ENCODE results near the gene RADIL. TPM values are rescaled to one million over a fixed set of nuclear protein-coding genes. Genes with fewer than 3 reads are reported as not detected.

The RADIL gene
- total RNA-seq, 1 donor from 2014 or later, result 2.4 TPM

DNA sequence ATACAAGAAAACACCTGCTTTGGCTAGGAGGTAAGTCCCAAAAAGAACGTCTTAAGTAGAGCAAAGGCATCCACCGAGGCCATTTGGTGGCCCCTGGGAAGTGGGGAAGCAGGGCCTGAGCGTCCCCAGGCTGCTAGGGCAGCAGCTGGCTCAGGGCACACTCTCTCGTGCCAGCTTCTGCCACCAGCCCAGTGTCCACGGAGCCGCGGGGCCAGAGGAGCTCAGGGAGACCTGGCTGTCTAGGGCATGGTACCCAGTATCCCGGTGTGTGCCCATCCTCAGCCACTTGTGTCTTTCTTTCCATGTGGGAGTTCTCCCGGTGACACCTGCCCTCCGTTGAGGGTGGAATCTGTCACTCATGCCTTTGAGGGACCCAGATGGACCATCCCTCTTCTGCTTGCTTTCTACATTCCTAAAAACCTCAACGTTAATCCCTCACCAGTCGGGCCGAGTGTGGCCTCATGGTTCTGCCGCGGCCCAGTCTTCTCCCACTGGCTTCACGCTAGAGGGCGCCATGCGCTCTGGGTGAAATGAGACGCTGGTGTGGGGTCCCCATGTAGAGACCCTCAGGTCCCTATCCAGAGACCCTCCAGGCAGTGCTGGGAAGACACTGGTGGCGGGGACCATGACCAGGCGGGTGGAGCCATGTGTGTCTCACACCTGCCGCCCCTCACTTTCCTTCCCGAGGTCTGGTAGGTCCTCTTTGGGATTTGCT is 117.6 kb downstream of the RADIL start:
- H3K4me1 Mint-ChIP-seq (ENCODE audit: unreplicated experiment), result peaks cover 4% of the 10 kb centered on the region
- no peaks in the 10 kb centered on the region for H3K9me3 Mint-ChIP-seq (ENCODE audit: unreplicated experiment)
- H3K4me3 Mint-ChIP-seq (ENCODE audit: unreplicated experiment), result no peak overlapping the region
- no peak for DNase-seq (ENCODE audit: low spot score)
- peaks cover 35% of the 10 kb centered on the region for H3K27me3 Mint-ChIP-seq (ENCODE audit: unreplicated experiment)
- H3K27ac Mint-ChIP-seq (ENCODE audit: unreplicated experiment), result no peak overlapping the region
- TF ChIP-seq, protein P1, sequence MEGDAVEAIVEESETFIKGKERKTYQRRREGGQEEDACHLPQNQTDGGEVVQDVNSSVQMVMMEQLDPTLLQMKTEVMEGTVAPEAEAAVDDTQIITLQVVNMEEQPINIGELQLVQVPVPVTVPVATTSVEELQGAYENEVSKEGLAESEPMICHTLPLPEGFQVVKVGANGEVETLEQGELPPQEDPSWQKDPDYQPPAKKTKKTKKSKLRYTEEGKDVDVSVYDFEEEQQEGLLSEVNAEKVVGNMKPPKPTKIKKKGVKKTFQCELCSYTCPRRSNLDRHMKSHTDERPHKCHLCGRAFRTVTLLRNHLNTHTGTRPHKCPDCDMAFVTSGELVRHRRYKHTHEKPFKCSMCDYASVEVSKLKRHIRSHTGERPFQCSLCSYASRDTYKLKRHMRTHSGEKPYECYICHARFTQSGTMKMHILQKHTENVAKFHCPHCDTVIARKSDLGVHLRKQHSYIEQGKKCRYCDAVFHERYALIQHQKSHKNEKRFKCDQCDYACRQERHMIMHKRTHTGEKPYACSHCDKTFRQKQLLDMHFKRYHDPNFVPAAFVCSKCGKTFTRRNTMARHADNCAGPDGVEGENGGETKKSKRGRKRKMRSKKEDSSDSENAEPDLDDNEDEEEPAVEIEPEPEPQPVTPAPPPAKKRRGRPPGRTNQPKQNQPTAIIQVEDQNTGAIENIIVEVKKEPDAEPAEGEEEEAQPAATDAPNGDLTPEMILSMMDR (IDR thresholded peaks at IDR 0.05; ENCODE audit: unreplicated experiment), result peak; percentile 0
- peaks cover 27% of the 10 kb centered on the region for H3K36me3 Mint-ChIP-seq (ENCODE audit: low read depth, unreplicated experiment)

DNA sequence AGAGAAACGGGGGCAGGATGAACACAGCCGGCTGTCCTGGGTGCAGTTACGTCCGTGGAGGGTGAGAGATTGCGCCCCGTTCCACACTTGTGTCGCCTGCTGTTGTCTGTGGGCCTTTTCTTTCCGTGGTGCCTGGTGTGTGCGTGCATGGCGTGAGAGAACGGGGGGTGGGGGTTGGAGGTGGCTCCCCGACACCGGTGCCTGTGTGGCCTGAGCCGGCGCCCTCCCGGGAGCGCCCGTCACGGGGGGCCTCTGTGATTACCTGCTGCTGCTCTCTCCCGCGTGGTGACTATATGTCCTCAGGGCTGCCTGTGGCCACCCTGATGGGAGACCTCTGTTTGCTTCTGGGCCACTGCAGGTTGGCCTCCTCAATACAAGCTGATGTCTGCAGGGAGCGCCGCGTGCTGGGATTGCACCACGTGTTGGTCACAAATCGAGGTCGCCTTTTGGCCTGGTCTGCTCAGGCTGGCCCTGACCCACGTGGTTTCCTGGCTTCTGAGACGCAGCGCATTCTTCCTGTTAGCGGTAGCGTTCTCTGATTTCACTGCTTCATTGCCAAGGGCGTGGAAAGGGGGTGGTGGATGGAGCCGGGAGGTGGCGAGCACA is 119.0 kb downstream of the RADIL start:
- no peaks in the 10 kb centered on the region for H3K9me3 Mint-ChIP-seq (ENCODE audit: unreplicated experiment)
- peaks cover 4% of the 10 kb centered on the region for H3K4me1 Mint-ChIP-seq (ENCODE audit: unreplicated experiment)
- no peak for DNase-seq (ENCODE audit: low spot score)
- peaks cover 31% of the 10 kb centered on the region for H3K27me3 Mint-ChIP-seq (ENCODE audit: unreplicated experiment)
- H3K27ac Mint-ChIP-seq (ENCODE audit: unreplicated experiment), result peak overlapping the region; percentile 30
- peak overlapping the region; percentile 56 for H3K4me3 Mint-ChIP-seq (ENCODE audit: unreplicated experiment)
- TF ChIP-seq, protein P1 (IDR thresholded peaks at IDR 0.05; ENCODE audit: unreplicated experiment), result no peak
- H3K36me3 Mint-ChIP-seq (ENCODE audit: low read depth, unreplicated experiment), result peaks cover 26% of the 10 kb centered on the region

DNA sequence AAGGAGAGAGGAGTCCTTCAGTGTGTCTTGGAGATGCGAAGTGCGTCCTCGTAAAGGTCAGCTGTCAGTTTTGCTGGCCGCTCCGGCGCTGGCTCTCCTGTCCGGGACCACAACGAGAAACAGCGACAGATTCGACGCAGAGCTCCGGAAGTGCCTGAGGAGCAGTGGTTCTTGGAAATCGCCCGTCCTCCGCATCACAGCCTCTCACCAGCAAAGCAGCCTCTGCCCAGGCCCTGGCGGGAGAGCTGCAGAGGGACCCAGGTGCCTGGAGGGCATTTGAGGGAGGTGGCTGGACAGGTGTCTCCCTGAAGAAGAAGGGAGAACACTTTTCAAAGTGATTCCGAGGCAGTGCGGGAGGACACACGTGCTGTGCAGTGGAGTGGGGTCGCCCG is 119.7 kb downstream of the RADIL start:
- DNase-seq (ENCODE audit: low spot score), result no peak
- no peak overlapping the region for H3K27ac Mint-ChIP-seq (ENCODE audit: unreplicated experiment)
- peaks cover 26% of the 10 kb centered on the region for H3K36me3 Mint-ChIP-seq (ENCODE audit: low read depth, unreplicated experiment)
- TF ChIP-seq, protein P1 (IDR thresholded peaks at IDR 0.05; ENCODE audit: unreplicated experiment), result no peak
- no peaks in the 10 kb centered on the region for H3K9me3 Mint-ChIP-seq (ENCODE audit: unreplicated experiment)
- H3K4me3 Mint-ChIP-seq (ENCODE audit: unreplicated experiment), result no peak overlapping the region
- H3K27me3 Mint-ChIP-seq (ENCODE audit: unreplicated experiment), result peaks cover 26% of the 10 kb centered on the region
- H3K4me1 Mint-ChIP-seq (ENCODE audit: unreplicated experiment), result peaks cover 4% of the 10 kb centered on the region

DNA sequence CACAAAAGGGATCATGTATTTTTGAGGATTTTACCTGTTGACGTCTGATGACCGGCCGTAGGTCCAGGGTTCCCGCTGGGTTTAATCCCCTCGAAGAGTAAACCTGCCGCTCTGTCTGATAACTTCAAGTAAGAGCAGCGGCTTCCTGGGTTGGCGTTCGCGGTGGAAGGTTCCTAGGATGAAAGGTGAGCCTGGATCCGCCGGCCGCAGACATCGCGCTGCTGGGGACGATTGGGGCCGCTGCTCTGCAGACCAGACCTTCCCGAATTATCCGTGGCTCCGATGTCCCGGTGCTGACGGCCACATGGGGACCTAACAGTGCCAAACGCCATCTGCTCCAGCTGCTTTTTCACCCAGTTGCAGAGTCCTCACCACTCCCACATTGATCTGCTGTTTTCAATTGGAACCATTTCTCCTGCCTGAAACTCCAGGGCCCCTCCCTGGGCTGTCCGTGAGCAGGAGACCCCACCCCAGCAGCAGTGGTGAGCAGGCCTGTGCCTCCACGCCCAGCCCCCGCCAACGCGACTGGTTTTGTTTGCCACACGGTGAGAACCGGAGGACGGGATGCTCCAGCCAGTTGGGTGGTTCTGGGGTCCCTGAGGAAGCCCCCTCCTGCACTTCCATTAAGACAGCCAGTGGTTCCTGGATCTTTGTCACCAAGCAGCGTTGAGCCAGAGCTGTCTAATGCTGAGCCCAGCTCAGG is 120.3 kb downstream of the RADIL start:
- DNase-seq (ENCODE audit: low spot score), result no peak
- Mint-ChIP-seq H3K9me3 (ENCODE audit: unreplicated experiment) (no peaks in the 10 kb centered on the region), H3K4me1 (ENCODE audit: unreplicated experiment) (peaks cover 4% of the 10 kb centered on the region), H3K27ac (ENCODE audit: unreplicated experiment) (no peak overlapping the region), H3K36me3 (ENCODE audit: low read depth, unreplicated experiment) (peaks cover 30% of the 10 kb centered on the region), H3K4me3 (ENCODE audit: unreplicated experiment) (peak overlapping the region; percentile 80), H3K27me3 (ENCODE audit: unreplicated experiment) (peaks cover 23% of the 10 kb centered on the region)
- TF ChIP-seq, protein P1 (IDR thresholded peaks at IDR 0.05; ENCODE audit: unreplicated experiment), result no peak
